GM12891 (cell line): Measurements from ENCODE around the gene SDE2.

Source experiments
- PAX5 ChIP-seq: IDR thresholded peaks from 2 replicates; pipeline ENCODE4 v1.6.1; 2011; ENCODE audit warnings: low read length, moderate library complexity, mild to moderate bottlenecking; ENCODE audit not compliant: insufficient read depth, severe bottlenecking
- POLR2A ChIP-seq: IDR thresholded peaks from 2 replicates; pipeline ENCODE4 v1.6.1; 2011; ENCODE audit warnings: low read depth, low read length, control low read depth
- POLR2AphosphoS5 ChIP-seq: IDR thresholded peaks from 2 replicates; pipeline ENCODE4 v1.6.1; 2011; ENCODE audit warnings: low read depth, low read length, control low read depth
- POU2F2 ChIP-seq: IDR thresholded peaks from 2 replicates; pipeline ENCODE4 v1.6.1; 2011; ENCODE audit warnings: low read depth, mild to moderate bottlenecking, control low read depth, low read length, moderate library complexity
- SPI1 ChIP-seq: IDR thresholded peaks from 2 replicates; pipeline ENCODE4 v1.6.1; 2011; ENCODE audit warnings: low read depth, low read length, control low read depth
- TAF1 ChIP-seq: IDR thresholded peaks from 2 replicates; pipeline ENCODE4 v1.6.1; 2011; ENCODE audit warnings: low read depth, low read length, control low read depth

DNA sequence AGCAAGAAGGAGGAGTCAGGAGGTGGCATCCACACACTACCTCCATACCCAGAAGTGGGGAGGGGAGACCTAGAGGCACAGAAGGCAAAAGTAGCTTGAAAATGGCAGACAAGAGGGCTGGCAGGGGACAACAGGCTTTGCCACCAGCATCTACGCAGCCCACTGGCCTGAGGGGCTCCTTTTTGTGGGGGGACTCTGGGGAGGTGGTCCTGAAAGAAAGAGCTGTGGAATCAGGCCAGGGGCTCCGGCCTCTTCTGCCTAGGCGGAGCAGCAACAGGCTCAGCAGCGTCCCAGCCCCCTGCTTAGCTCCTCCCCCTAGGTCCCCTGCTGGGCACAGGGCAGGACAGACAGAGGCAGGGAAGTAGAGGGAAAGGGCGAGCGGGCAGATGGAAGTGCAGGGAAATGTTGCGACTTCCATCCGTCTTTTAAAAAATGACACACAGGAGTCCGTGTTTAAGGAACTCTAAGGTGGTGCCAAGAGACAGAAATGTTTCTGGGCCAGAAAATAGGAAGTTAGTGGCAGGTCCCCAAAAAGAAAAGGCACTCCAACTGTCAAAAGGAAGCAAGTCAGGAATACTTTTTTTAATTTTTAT lies 48.1 kb downstream of the SDE2 start:
- TF ChIP-seq POLR2A (no peak), POLR2AphosphoS5 (no peak), PAX5 (no peak), SPI1 (no peak), TAF1 (no peak), POU2F2 (no peak)
